K562 (cell line): ENCODE measurements around the gene CLEC3A. TPM values are rescaled to one million over a fixed set of nuclear protein-coding genes. Genes with fewer than 3 reads are reported as not detected.

Experiments
- ATAC-seq: fragments of 200-7000 bp; cut with Tn5 transposase; 3 replicates; pipeline ENCODE4 v1.9.1; 2020; ENCODE audit warnings: moderate library complexity
- BruUV-seq: library from RNA; stranded (reverse); fragments of 400-500 nt; replicated peaks from 2 replicates; lab custom pipeline; 2021; lab: Mats Ljungman, UMichigan
- CTCF ChIA-PET: fragments of 300-600 bp; formaldehyde crosslinking; extraction: SDS; loops from one replicate; lab custom pipeline; 2021; ENCODE audit warnings: low intra/inter-chr PET ratio; lab: Yijun Ruan, JAX
- POLR2A ChIA-PET: fragments of 300-600, 350-650 bp; sonication (Branson Sonifier 250); formaldehyde crosslinking; extraction: SDS; loops from one replicate; lab custom pipeline; 2021; ENCODE audit warnings: antibody characterized with exemption, inconsistent platforms; lab: Yijun Ruan, JAX
- DNase-seq, 4 experiments: peaks; one replicate each; pipeline versions ENCODE4 v3.0.0 to v3.0.0-alpha.2; 2011 to 2018; ENCODE audit warnings: low spot score in 3 of 4, mixed read lengths in 3 of 4; ENCODE audit errors: extremely low read depth in 1 of 4
- FAIRE-seq: peaks from 2 replicates; lab custom pipeline; 2011; peaks lifted over from hg19 to GRCh38; lab: Jason Lieb, UNC
- H2AFZ ChIP-seq: 2 replicates; pipeline ENCODE4 v1.6.0; 2011; ENCODE audit warnings: low read depth, low read length, control low read depth, inconsistent platforms
- H3K27ac ChIP-seq: fragments of 200-600 bp; 3 replicates; pipeline ENCODE4 v1.8.0; 2011; ENCODE audit warnings: low read depth, mild to moderate bottlenecking, control low read depth, inconsistent platforms, low read length, moderate library complexity, mixed read lengths; ENCODE audit errors: extremely low read depth
- H3K27me3 ChIP-seq, 2 experiments: fragments of 300-600 bp in 1 of 2; 2 replicates in 1 of 2; 3 replicates in 1 of 2; pipeline versions ENCODE4 v1.6.0 to v1.8.0; 2011; ENCODE audit warnings: inconsistent platforms in 2 of 2, low read length in 2 of 2, mild to moderate bottlenecking in 1 of 2, mixed read lengths in 1 of 2, moderate library complexity in 1 of 2; ENCODE audit not compliant: control insufficient read depth in 2 of 2, insufficient read depth in 2 of 2
- H3K36me3 ChIP-seq: fragments of 300-600 bp; 3 replicates; pipeline ENCODE4 v1.8.0; 2011; ENCODE audit warnings: mild to moderate bottlenecking, low read length, inconsistent platforms; ENCODE audit not compliant: control insufficient read depth, insufficient read depth
- H3K4me1 ChIP-seq, 2 experiments: fragments of 200-600 bp in 1 of 2; replicated peaks in 1 of 2; 2 replicates in 1 of 2; 3 replicates in 1 of 2; pipeline versions ENCODE4 v1.5.1 to v1.8.0; 2011; ENCODE audit warnings: inconsistent platforms in 2 of 2, low read length in 2 of 2, mild to moderate bottlenecking in 1 of 2, mixed read lengths in 1 of 2, moderate library complexity in 1 of 2; ENCODE audit not compliant: control insufficient read depth in 2 of 2, insufficient read depth in 2 of 2
- H3K4me2 ChIP-seq: 2 replicates; pipeline ENCODE4 v1.6.1; 2011; ENCODE audit warnings: low read length, control low read depth, inconsistent platforms, mixed read lengths; ENCODE audit not compliant: insufficient read depth
- H3K4me3 ChIP-seq: fragments of 200-600 bp; sonication (generic), shearing (Covaris generic); 2 replicates; pipeline ENCODE4 v1.5.1; 2016; ENCODE audit warnings: control low read depth, inconsistent platforms
- H3K79me2 ChIP-seq: fragments of 200-600 bp; 3 replicates; pipeline ENCODE4 v1.8.0; 2011; ENCODE audit warnings: low read length, inconsistent platforms; ENCODE audit not compliant: control insufficient read depth, insufficient read depth
- H3K9ac ChIP-seq, 2 experiments: 2 replicates each; pipeline versions ENCODE4 v1.6.0 to v1.6.1; 2011; ENCODE audit warnings: low read depth in 2 of 2, low read length in 2 of 2, control low read depth in 1 of 2, inconsistent platforms in 1 of 2, mild to moderate bottlenecking in 1 of 2, mixed read lengths in 1 of 2; ENCODE audit not compliant: insufficient read depth in 1 of 2
- H3K9me1 ChIP-seq: one replicate; pipeline ENCODE4 v1.6.0; 2011; ENCODE audit warnings: inconsistent platforms, mild to moderate bottlenecking, low read length, moderate library complexity; ENCODE audit not compliant: control insufficient read depth, insufficient read depth
- H3K9me3 ChIP-seq: replicated peaks from 2 replicates; pipeline ENCODE4 v1.5.1; 2011; ENCODE audit warnings: low read depth, low read length, inconsistent platforms; ENCODE audit not compliant: control insufficient read depth, insufficient read depth
- H4K20me1 ChIP-seq: replicated peaks from 2 replicates; pipeline ENCODE4 v1.6.1; 2011; ENCODE audit warnings: low read length, inconsistent platforms, mixed read lengths; ENCODE audit not compliant: control insufficient read depth, insufficient read depth
- EHMT2 ChIP-seq: fragments of 450-650 bp; IDR thresholded peaks from 2 replicates; pipeline ENCODE4 v1.6.1; 2018; ENCODE audit warnings: antibody characterized with exemption
- HLTF ChIP-seq: fragments of 450-650 bp; IDR thresholded peaks from 2 replicates; pipeline ENCODE4 v1.6.1; 2016
- MIER1 ChIP-seq: fragments of 450-650 bp; IDR thresholded peaks from 2 replicates; pipeline ENCODE4 v1.6.1; 2016; ENCODE audit warnings: antibody characterized with exemption, mild to moderate bottlenecking, low read depth
- MTF1 ChIP-seq: fragments of 250-450 bp; sonication (Bioruptor Pico); IDR thresholded peaks from 2 replicates; pipeline ENCODE4 v1.9.0; 2021; ENCODE audit warnings: moderate library complexity, mild to moderate bottlenecking, inconsistent platforms, borderline replicate concordance
- REST ChIP-seq, 2 experiments: fragments of 450-650 bp; formaldehyde crosslinking in 1 of 2; IDR thresholded peaks; 2 replicates each; pipeline versions ENCODE4 v1.4.0 to v1.6.1; 2014 to 2020; ENCODE audit warnings: mild to moderate bottlenecking in 2 of 2, borderline replicate concordance in 1 of 2, low read depth in 1 of 2
- ZNF384 ChIP-seq: IDR thresholded peaks from 2 replicates; pipeline ENCODE4 v1.6.1; 2012; ENCODE audit warnings: low read depth, low read length, improper control_type of control experiment
- WGBS: fragments of 100-300 bp; shearing (Covaris generic); methylation state at CpG from one replicate; pipeline ENCODE4 v1.1.6; 2016; ENCODE audit warnings: low coverage, mixed read lengths; ENCODE audit not compliant: insufficient coverage; ENCODE audit errors: missing lambda C conversion rate; 5-methylcytosine and 5-hydroxymethylcytosine counted together
- in situ Hi-C: fragments of 300-500 bp; cut with MboI; formaldehyde crosslinking; loops from 4 replicates; pipeline ENCODE4 v1.15.0; 2018; ENCODE audit warnings: inconsistent platforms, mixed read lengths
- intact Hi-C: fragments of 100-400 bp; cut with micrococcal nuclease; formaldehyde crosslinking; loops from 2 replicates; pipeline ENCODE4 v1.14.2; 2022
- polyA plus RNA-seq, 8 experiments: library from polyadenylated mRNA; depleted of rRNA in 4 of 8; stranded (reverse) in 5 of 8; unstranded in 3 of 8; fragments of >200 nt; fragmentation: Nextera tagmentation in 2 of 8; fragmentation: Illumina TruSeq in 1 of 8; extraction: Ambion mirVana in 2 of 8; extraction: Trizol in 1 of 8; gene quantifications; 2 replicates each; pipeline versions ENCODE4 v1.2.1 to v1.2.3, GENCODE V29; 2011 to 2014; ENCODE audit warnings: inconsistent platforms in 1 of 8, missing spikeins in 1 of 8
- total RNA-seq, 7 experiments: library from RNA; depleted of rRNA in 6 of 7; stranded (reverse); fragments of >200 nt in 6 of 7; fragmentation: Illumina TruSeq in 2 of 7; extraction: Trizol in 2 of 7; gene quantifications; 2 replicates each; pipeline versions ENCODE4 v1.2.1 to v1.2.3, GENCODE V29; 2011 to 2021; ENCODE audit warnings: low replicate concordance in 1 of 7

The CLEC3A gene
- total and polyA plus RNA-seq, 9 of the 15 experiments (the other 6 are each of a cell fraction or from before 2014, with no cell fraction given) = not detected

DNA sequence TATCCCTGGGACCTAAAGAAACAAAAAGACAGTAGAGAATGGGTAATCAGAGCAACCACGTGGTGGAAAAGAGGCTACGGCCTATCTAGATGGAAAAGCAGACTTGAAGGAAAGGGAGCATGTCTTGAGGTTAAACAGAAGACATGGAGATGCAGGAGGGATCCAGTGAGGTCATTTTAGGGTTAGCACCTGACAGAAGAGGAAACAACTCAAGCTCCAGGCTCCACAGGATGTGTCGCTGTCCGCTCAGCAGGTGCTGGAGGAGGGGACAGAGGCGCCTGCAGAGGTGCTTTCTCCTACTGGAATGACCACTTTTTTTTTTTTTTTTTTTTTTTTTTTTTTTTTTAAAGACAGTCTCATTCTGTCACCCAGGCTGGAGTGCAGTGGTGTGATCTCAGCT is 47.5 kb upstream of the CLEC3A start:
- Histone ChIP-seq H3K36me3 (no peaks in the 10 kb centered on the region), H3K9me3 (no peaks in the 10 kb centered on the region), H3K27me3 (no peaks in the 10 kb centered on the region; a peak in 2 of 5 replicates), H4K20me1 (0 out of 2 replicates have a peak, but pooled peaks cover 5% of the 10 kb centered on the region), H3K9ac (no peak overlapping the region), H3K27ac (no peak overlapping the region), H3K4me2 (no peak overlapping the region), H3K4me1 (no peaks in the 10 kb centered on the region), H3K9me1 (no peaks in the 10 kb centered on the region), H2AFZ (no peak overlapping the region), H3K79me2 (no peaks in the 10 kb centered on the region), H3K4me3 (no peak overlapping the region)
- no TSS peak for BruUV-seq
- in situ Hi-C loops (loop anchor here (5.0 to 25.0 kb wide), 2 partner anchors 298 to 738 kb away; no protein-coding TSS in a partner anchor), intact Hi-C loops (loop anchor here (5.0 to 10.0 kb wide), 2 partner anchors 390 to 738 kb away; no protein-coding TSS in a partner anchor)
- WGBS = 0% methylated on average over 5 of the region's 5 CpGs
- TF ChIP-seq MTF1 (CRISPR knock-in tag) (no peak), HLTF (no peak), EHMT2 (peak; percentile 74), MIER1 (peak; percentile 78), REST (IDR thresholded peaks at IDR 0.05; ENCODE audit: borderline replicate concordance) (peak; percentile 89), REST (CRISPR knock-in tag; IDR thresholded peaks at IDR 0.05; ENCODE audit: low read depth) (no peak), ZNF384 (peak; percentile 31; the same call in 1 of the 2 replicates)
- CTCF ChIA-PET = interaction anchor here (1.4 kb wide), 1 partner anchor 299 kb away, joined by 3 read pairs; no protein-coding TSS in a partner anchor
- FAIRE-seq (no peak), ATAC-seq (no peak), DNase-seq (peak in 1 of 4 experiments; percentile 18)
- POLR2A ChIA-PET = interaction anchor here (0.6 to 1.2 kb wide), 2 partner anchors 24 to 28 kb away, joined by 3 to 5 read pairs; no protein-coding TSS in a partner anchor
